NCI-H2171 (cell line): Measurements from ENCODE around the gene OGDH.
"Not testable (repeated sequence)": the region's sequence is repeated elsewhere in the genome, so short reads cannot be mapped to it uniquely, and the experiment has no call there.

Experiments
- DNase-seq: peaks from one replicate; lab custom pipeline; 2025; lab: John Stamatoyannopoulos, UW

The OGDH gene

DNA sequence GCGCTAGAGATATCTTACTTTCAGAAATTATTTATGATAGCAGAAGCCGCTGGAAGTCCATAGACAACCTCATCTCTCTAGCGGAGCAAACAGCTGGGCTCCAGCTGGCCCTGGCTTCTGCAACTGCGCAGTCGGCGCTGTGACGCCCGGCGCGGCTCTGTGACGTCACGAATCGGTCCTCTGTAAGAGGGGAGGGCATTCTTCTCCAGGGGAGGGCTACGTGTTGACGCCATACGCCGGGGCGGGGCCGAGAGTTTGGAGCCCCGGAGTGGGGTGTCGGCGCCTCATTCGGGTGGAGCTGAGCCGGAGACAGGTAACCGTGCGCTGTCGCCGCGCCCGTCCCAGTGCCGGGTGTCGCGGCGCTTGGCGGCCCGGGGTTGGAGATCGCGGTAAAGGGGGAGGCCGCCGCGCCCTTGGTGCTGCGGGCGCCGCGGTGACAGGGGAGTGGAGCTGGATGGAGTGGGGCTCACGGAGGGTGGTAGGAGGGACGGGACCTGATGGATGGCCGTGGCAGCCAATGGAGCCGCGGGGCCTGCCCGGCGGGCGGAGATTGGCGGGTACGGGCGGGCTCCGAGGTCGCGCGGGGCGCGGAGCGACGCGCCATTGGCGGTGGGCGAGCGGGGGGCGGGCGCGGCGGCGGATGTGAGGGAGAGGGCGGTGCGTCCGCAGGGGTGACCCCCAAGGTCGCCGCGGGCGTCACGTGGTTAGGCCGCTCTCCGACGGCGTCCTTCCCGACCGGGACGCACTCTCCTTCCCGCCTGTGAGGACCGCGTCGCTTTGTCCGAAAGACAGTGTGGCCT is at the start of gene OGDH:
Gene OGDH, plus strand, starts transcription at position 287 of the 800 bp plus-strand sequence. CDS start 17,717 bp downstream, outside the sequence.
- DNase-seq: peak; percentile 95

DNA sequence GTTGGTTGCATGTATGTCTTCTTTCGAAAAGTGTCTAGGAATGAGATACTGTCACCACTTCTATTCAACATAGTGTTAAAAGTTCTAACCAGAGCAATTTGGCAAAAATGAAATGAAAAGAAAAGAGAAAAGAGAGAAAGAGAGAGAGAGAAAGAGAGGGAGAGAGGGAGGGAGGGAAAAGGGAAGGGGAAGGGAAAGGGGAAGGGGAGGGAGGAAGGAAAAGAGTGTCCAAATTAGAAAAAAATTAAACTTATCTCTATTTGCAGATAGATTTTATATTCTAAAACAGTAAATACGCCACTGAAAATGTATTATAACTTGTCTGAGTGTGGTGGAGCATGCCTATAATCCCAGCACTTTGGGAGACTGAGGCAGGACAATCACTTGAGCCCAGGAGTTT is 48.9 kb upstream of the OGDH start:
- DNase-seq: no peak

DNA sequence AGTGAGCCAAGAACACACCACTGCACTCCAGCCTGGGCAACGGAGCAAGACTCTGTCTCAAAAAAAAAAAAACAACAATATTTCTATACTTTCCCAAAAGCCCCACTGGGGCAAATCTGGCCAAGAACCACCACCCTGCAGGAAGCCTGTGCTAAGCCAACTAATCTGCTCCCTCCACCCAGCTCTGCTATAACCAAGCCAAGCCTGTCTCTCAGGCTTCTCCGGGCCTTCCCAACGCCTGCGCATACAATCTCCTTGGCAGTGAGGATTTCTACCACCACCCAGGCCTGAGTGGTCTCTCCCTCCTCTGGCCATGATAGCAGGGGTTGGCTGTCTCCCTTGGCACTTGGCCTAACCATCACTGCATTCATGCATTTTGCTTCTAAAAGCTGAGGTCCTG is 46.9 kb upstream of the OGDH start:
- no peak for DNase-seq

DNA sequence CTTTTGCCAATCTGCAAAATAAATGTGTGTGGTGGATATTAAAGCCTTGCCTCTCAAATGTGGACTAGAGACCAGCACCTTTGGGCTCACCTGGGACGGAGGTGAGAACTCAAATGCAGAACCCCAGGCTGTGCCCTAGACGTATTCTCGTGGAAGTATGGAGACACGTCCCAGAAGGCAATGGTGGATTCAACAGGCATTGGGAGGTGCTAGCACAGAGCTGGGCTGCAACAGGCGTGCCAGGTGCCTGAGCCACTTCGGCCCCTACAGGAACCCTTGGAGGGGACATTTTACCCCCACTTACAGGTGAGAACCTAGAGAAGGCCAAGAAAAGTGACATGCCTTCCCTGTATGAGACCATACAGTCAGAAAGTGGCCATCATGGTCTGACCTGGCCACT is 44.9 kb upstream of the OGDH start:
- no peak for DNase-seq

DNA sequence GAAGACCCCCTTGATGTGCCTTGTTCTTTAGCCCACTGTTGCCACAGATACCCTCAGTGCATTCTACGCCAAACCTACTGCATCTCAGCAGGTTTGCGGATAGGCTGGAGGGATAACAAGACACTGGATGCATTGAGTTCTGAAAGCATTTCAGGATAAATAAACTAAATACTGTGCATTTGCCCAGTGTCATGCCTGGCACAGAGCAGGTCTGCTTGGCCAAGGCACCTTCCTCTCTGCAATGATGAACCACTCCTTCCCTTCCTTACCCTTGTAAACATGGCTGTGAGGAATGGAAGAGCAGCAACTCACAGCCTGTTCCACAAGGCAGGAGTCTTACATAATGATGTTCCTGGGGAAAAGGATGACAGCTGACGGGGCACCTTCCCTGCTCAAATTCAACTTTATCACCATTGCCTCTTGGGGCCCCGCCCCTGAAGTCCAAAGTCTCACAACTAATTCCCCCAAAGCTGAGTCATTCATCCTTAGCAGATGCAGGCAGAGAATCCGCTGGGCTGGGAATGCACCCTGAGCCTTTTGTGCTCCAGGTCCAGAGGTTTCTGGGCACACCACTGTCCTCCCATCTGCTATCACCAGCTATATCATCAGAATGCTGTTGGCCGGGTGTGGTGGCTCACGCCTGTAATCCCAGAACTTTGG is 44.3 kb upstream of the OGDH start:
- DNase-seq: no peak

DNA sequence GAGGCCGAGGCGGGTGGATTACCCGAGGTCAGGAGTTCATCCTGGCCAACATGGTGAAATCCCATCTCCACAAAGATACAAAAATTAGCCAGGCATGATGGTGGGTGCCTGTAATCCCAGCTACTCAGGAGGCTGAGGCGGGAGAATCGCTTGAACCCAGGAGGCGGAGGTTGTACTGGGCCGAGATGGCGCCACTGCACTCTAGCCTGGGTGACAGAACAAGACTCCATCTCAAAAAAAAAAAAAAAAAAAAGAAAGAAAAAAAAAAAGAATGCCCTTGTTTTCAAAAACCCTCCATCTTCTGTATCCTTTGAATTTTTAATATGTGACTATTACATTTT is 43.8 kb upstream of the OGDH start:
- DNase-seq: not testable (repeated sequence)

DNA sequence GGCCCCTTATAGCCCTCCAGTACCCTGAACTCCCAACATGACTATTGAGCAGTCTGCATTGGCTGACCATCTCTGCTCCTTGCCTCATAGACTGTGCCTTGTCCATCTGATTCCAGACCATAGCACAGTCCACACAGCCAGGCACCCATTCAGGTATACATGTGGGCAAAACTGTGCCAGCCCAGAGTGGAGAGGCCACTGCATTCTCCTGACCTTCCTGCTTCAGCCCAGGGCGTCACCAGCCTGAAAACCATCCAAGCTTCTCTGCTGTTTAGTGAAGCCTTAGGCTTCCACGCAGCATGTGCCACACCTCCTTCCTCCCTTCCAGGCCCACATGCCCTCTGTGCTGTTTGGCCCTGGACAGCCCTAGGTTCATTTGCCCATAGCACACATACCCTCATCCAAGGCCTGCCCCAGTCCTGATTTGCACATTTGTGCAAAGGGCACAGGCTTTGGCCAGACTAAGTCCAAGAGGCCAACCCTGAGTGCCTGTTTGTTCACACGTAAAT is 43.2 kb upstream of the OGDH start:
- DNase-seq: no peak

DNA sequence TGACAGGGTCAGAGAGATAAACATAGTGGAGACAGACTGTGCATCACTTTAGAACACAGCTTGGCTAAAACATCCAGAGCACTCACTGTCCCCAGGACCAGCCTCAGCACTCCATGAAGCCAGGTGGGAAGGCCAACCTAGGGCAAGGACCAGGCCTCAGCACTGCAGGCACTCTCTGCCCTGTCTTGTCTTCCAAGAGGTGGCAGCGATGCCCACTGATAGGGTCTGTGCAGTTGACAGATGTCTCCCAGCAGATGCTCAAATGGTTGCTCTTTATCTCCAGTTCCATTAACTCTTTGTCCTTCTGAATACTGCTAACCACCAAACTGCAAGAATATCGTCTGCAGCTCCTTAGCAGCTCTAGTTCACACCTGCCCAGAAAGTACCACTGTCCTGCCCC is 41.8 kb upstream of the OGDH start:
- no peak for DNase-seq

DNA sequence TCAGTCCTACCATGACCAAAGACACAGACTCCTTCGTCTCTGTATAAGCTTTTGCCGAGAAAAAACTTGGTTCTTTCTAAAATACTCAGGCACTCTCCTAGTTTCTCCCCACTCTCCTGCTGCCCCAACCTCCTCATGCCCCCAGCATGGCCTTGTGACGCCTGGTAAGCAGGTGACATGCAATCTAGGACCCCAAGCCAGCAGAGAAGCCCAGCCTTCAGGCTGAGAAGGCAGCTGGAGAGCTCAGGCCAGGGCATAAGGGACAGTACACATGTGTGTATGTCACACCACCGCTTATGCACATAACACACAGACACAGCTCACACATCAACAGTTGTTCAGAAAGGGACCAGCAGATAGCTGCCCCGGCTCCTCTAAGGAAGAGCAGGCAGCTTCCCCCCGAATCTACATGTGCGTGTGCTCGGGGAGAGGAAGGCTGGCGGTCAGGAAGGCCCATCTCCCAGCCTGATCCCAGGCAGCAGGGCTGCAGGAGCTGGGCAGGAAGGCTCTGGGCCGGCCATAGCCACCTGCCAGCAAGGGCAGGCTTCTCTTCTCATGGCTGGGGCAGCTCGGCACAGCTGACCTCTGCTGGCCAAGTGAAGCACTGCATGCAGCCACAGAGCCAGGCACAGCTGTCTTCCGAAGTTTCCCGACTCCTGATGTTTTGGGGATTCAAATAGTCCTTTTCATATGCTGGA is 41.2 kb upstream of the OGDH start:
- DNase-seq: peak; percentile 12

DNA sequence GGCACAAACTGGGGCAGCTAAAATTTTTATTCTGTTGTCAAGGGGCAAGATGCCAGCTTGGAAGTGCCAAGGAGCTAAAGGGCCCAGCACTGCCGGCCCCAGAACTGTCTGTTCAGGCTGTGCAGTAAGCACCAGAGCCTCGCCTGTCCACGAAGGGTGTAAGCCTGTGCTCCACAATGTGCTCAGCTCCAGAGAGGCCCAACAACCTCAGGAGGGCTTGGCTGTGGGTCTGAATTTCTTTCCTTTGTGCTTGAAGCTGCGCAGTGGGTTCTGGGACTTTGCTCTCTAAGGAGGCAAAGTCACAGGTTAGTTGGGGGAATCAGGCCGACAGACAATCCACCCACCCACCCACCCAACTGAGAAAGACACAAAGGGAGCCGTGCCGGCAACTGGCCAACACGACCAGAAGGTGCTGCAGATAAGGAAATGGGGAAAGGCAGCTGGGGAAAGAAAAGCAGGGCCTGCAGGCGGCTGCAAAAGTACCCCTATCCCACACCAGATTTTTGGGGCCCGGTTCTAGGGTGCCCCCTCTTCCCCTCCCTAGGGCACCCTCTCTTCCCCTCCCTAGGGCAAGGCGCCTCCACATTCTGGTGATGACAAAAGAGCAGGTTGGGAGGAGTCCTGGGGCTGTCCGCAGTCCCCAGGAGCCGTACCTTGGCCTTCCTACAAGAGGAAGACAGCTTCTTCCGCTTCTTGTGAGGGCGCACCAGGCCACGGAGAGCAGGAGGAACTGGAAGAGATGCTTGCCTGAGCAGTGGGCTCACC is 40.5 kb upstream of the OGDH start:
- DNase-seq: no peak

DNA sequence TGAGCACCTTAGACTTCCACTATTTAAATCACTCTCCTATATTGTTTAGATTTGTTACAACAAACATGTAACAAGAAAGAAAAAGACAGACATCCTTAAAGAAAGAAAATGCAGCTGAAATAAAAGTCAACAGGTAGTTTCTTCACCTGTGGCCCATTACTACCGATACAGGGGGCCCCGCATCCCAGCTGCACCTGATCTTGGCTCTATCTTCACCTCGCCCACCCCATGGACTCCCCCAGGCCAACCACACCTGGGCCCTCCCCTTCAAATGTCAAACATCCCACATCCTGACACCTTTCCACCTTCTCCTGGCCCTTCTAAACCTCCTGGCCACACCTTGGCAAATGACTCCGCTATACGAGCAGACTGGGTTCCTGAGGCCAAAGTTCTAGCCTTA is 39.7 kb upstream of the OGDH start:
- no peak for DNase-seq

DNA sequence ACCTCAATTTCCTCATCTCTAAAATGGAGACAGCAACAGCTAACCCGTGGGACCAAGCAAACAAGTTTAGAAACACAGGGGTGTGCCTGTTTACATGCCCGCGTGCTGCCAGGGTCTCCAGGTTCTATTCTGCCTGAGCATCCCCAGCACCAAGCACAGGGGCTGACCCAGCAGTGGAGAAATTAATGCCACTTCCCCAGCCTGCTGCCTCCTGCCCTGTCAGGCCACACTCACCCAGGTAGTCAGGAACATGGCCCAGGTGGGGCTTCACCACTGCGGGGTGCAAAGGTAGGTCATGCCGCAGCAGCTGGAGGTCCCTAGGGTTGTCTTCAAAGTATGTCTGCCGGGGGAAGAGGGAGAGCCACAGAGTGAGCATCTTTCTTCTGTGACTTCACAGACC is 38.5 kb upstream of the OGDH start:
- DNase-seq: no peak

DNA sequence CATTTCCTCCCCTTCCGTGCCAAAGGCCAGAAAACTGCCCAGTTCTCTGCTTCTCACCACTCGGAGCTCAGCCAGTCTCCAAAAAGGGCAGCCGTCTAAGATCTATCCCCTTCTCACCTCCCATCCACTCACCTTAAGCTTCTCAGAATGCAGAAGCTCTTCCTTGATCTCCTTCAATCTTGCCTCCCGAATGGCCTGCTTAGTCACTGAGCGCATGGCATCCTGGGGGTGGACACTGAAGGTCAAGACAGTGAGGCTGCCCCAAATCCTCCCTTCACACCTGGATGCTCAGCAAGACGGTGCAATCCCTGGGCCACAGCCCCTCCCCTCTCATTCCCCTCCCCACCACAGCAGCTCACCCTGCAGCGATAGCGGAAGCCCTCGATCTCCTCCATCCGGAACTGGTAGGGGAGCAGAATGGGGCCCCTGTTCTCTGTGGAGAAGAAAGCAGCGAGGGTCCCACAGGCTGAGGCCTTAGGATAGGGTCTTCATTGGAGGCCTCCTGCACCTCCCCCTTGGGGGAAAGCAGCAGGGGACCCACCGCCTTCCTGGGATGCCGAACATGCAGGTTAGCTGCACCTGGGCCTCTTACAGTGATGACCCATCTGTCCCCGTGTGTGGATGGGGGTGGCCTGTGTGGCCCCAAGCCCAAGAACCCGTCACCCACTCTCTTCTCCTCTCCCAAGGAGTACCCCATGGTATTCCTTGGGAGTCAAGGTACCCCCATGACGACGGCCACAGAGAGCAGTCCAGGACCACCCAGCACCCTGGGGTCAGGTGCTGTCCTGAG is 37.5 kb upstream of the OGDH start:
- DNase-seq: no peak

DNA sequence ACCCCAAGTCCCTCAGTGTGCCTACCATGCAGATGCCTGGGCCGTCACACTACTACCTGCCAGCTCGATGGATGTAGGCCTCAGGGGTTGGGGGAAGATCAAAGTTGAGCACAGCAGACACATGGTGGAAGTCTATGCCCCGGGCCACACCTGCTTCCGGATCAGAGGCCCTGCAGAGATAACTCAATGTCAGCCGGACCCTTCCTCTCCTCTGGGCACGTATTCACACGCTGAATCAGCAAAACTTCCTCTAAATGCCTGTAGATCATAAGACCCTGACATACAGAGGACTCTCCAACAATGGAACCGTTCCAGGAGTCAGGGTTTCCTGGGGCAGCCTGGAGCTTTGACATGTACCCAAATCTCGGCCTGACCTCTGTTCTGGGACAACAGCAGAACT is 36.5 kb upstream of the OGDH start:
- DNase-seq: no peak

DNA sequence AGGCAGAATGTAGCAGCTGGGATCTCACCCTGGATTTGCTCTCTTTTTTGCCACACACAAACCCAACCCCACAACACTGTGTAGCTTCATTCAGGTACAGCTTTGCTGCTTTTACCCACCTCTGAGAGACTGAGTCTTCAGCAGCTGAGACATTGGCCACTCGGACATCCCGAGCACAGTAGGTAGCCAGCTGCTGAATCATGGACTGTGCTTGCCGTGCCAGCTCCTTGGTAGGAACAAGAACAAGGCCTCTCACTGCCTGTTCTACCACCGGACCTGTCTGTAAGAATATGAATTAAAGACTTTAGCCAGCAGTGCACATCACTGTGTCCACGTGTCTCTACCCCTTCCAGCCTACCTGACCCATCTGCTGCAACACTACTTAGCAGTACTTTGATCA is 33.7 kb upstream of the OGDH start:
- DNase-seq: no peak

DNA sequence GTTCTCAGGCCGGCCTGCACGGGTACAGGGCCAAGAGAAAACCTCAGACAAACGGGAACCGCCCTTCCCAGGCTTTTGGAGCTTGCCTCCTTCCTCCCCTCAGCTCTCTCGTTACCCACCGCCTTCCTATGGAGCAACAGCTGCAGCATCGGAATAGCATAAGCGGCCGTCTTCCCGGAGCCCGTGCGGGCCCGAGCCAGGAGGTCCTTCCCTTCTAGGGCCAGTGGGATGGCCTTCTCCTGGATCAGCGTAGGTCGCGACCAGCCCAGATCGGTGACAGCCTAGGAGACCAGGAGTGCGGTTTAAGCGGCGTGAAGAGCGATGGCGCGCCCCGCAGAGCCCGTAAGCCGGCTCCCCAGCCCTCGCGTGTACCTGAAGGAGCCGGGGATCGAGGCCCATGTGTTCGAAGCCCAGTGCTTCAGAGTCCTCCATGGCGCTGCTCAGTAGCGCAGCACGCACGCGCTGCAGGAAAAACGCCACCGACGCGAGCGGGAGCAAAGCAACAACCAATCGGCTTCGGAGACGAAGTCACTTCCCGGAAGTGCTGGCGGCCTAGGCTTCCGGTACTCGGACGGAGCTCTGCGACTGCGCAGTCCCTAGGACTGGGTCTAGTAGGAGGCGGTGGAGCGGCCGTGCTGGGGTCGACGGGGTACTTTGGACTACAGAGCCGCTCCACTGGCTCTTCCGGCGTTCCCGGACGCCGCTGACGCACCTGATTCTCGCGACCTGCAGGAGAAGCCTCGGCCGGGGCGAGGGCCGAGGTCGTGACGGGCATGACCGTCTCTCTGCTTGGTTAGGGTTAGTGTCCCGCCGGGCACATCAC is 32.8 kb upstream of the OGDH start, which contains the start of gene DDX56:
Gene DDX56, minus strand, starts transcription at position 445 of the 823 bp plus-strand sequence. Its CDS starts 13 bp downstream, at position 432.
- peak; percentile 93 for DNase-seq

DNA sequence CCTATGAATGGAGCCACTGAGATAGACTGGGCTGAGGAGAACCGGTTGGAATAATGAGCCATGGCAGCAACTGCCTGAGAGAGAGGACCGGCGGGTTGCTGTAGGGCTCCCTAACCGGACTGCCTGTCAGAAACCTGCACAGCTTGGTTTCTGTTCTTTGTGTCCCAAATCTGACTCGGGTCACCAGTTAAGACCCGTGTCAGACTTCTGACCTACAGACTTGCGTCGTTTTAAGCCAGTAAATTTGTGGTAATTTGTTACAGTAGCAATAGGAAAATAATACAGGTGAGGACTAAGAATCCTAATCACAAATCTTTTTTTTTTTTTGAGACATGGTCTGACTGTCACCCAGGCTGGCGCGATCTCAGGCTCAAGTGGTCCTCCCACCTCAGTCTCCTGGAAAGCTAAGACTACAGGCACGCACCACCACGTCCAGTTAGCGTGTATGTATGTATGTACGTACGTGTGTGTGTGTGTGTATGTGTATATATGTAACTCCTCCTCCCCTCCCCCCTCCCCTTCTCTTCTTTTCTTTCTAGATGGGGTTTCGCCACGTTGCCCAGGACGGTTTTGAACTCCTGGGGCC is 32.0 kb upstream of the OGDH start:
- DNase-seq: no peak

DNA sequence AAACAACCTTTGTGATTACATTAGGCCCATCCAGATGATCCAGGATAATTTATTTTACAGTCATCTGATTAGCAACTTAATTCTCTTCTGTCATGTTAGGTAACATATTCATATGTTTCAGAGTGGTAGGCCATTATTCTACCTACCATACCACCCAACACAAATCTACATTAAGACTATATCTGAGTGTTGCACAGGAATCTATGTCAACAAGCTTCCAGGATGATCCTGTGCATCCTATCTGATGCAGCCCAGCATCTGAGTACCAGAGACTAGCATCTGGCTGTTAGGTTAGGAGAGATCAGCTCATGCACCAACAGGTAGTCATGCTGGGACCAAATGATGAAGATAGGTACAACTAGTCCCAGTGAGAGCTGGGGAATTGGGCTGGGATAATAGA is 31.4 kb upstream of the OGDH start:
- no peak for DNase-seq

DNA sequence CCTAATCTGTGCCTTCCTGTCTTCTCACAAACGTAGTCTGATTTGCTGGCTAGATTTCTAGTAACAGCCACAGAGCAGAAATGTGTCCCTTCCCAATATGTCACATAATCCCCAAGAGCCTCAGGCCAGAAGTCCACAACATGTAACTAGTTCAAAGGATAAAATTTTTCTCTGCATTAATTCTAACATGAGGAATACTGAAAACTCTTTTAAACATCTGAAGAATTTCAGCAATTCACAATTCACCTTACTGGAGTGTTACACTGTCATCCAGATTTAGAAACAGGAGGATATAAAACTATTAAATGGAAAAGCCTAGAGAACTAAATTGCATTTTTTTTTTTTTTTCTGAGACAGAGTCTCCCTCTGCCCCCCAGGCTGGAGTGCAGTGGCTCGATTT is 30.2 kb upstream of the OGDH start:
- DNase-seq: no peak
